GM12878 (cell line): Measurements from ENCODE around the gene PTPRD. TPM values are rescaled to one million over a fixed set of nuclear protein-coding genes. Genes with fewer than 3 reads are reported as not detected.

Experiments used
- ATAC-seq: fragments of 200-7000 bp; cut with Tn5 transposase; 3 replicates; pipeline ENCODE4 v1.9.1; 2020; ENCODE audit warnings: mild to moderate bottlenecking, moderate library complexity
- BruUV-seq: library from RNA; stranded (reverse); fragments of 400-500 nt; replicated peaks from 2 replicates; lab custom pipeline; 2021; lab: Mats Ljungman, UMichigan
- CTCF ChIA-PET: fragments of 300-600 bp; sonication (Branson Sonifier 250); formaldehyde crosslinking; extraction: SDS; loops from one replicate; lab custom pipeline; 2021; ENCODE audit warnings: inconsistent platforms; lab: Yijun Ruan, JAX
- POLR2A ChIA-PET: fragments of 350-600 bp; formaldehyde crosslinking; extraction: SDS; loops from one replicate; lab custom pipeline; 2021; ENCODE audit warnings: inconsistent platforms; lab: Charles Lee
- RAD21 ChIA-PET: fragments of 300-600 bp; sonication (Branson Sonifier 250); formaldehyde crosslinking; loops from one replicate; lab custom pipeline; 2023; ENCODE audit warnings: antibody characterized with exemption; ENCODE audit not compliant: unreplicated experiment; lab: Charles Lee
- SMC1A ChIA-PET: fragments of 300-600 bp; sonication (Branson Sonifier 250); formaldehyde crosslinking; loops from one replicate; lab custom pipeline; 2023; ENCODE audit not compliant: unreplicated experiment, uncharacterized antibody; lab: Charles Lee
- DNase-seq: peaks from one replicate; pipeline ENCODE4 v3.0.0-alpha.2; 2011; ENCODE audit warnings: low read depth, low spot score
- FAIRE-seq: peaks from 3 replicates; lab custom pipeline; 2011; peaks lifted over from hg19 to GRCh38; lab: Jason Lieb, UNC
- H2AFZ ChIP-seq: 2 replicates; pipeline ENCODE4 v1.6.0; 2011; ENCODE audit warnings: low read depth, low read length, control low read depth; ENCODE audit not compliant: control insufficient read depth
- H3K27ac ChIP-seq: 2 replicates; pipeline ENCODE4 v1.5.1; 2011; ENCODE audit warnings: control low read depth; ENCODE audit not compliant: control insufficient read depth, insufficient read depth
- H3K27me3 ChIP-seq, 2 experiments: replicated peaks in 1 of 2; 2 replicates each; pipeline versions ENCODE4 v1.6.0 to v1.6.1; 2011; ENCODE audit warnings: low read length in 1 of 2; ENCODE audit not compliant: control insufficient read depth in 2 of 2, insufficient read depth in 2 of 2
- H3K36me3 ChIP-seq, 2 experiments: 2 replicates each; pipeline ENCODE4 v1.5.1; 2011; ENCODE audit warnings: low read length in 1 of 2; ENCODE audit not compliant: control insufficient read depth in 2 of 2, insufficient read depth in 2 of 2
- H3K4me1 ChIP-seq: 2 replicates; pipeline ENCODE4 v1.6.1; 2011; ENCODE audit warnings: mild to moderate bottlenecking, low read length, moderate library complexity, mixed read lengths; ENCODE audit not compliant: control insufficient read depth, insufficient read depth
- H3K4me2 ChIP-seq: 2 replicates; pipeline ENCODE4 v1.6.0; 2011; ENCODE audit warnings: control low read depth; ENCODE audit not compliant: control insufficient read depth, insufficient read depth
- H3K4me3 ChIP-seq: fragments of 200-600 bp; sonication (generic); 2 replicates; pipeline ENCODE4 v1.5.1; 2016
- H3K79me2 ChIP-seq: 2 replicates; pipeline ENCODE4 v1.6.0; 2011; ENCODE audit warnings: low read length; ENCODE audit not compliant: control insufficient read depth, insufficient read depth
- H3K9ac ChIP-seq: 2 replicates; pipeline ENCODE4 v1.8.0; 2011; ENCODE audit warnings: low read length, control low read depth, mixed read lengths; ENCODE audit not compliant: control insufficient read depth, insufficient read depth
- H3K9me3 ChIP-seq: replicated peaks from 3 replicates; pipeline ENCODE4 v1.5.1; 2011; ENCODE audit warnings: mild to moderate bottlenecking, low read length; ENCODE audit not compliant: control insufficient read depth, insufficient read depth
- H4K20me1 ChIP-seq: 2 replicates; pipeline ENCODE4 v1.6.0; 2011; ENCODE audit not compliant: control insufficient read depth, insufficient read depth
- BACH1 ChIP-seq: fragments of 450-650 bp; IDR thresholded peaks from 2 replicates; pipeline ENCODE4 v1.6.1; 2017; ENCODE audit warnings: mild to moderate bottlenecking, borderline replicate concordance
- CHD2 ChIP-seq: IDR thresholded peaks from 2 replicates; pipeline ENCODE4 v1.6.1; 2011; ENCODE audit warnings: low read depth, low read length, improper control_type of control experiment, borderline replicate concordance
- ETV6 ChIP-seq, 2 experiments: fragments of 450-650 bp in 1 of 2; IDR thresholded peaks in 1 of 2; conservative IDR thresholded peaks in 1 of 2; 2 replicates each; pipeline ENCODE4 v1.6.1; 2014; ENCODE audit warnings: antibody characterized with exemption in 1 of 2, borderline replicate concordance in 1 of 2, low read depth in 1 of 2, mild to moderate bottlenecking in 1 of 2, moderate library complexity in 1 of 2
- EZH2 ChIP-seq: IDR thresholded peaks from 2 replicates; pipeline ENCODE4 v1.6.1; 2012; ENCODE audit warnings: low read depth, mild to moderate bottlenecking, control low read depth, inconsistent platforms, low read length, borderline replicate concordance; ENCODE audit not compliant: control insufficient read depth
- GATAD2B ChIP-seq: fragments of 450-650 bp; conservative IDR thresholded peaks from 2 replicates; pipeline ENCODE4 v1.6.1; 2017; ENCODE audit warnings: low read depth, mild to moderate bottlenecking, moderate library complexity
- IRF4 ChIP-seq: IDR thresholded peaks from 2 replicates; pipeline ENCODE4 v1.6.1; 2011; ENCODE audit warnings: low read depth, low read length
- JUNB ChIP-seq: IDR thresholded peaks from 2 replicates; pipeline ENCODE4 v1.6.1; 2016; ENCODE audit warnings: antibody characterized with exemption, mild to moderate bottlenecking
- LARP7 ChIP-seq: fragments of 450-650 bp; IDR thresholded peaks from 2 replicates; pipeline ENCODE4 v1.6.1; 2017; ENCODE audit warnings: mild to moderate bottlenecking
- RCOR1 ChIP-seq: conservative IDR thresholded peaks from 2 replicates; pipeline ENCODE4 v1.6.1; 2012; ENCODE audit warnings: low read depth, low read length, improper control_type of control experiment
- SMAD1 ChIP-seq: fragments of 450-650 bp; IDR thresholded peaks from 2 replicates; pipeline ENCODE4 v1.6.1; 2018; ENCODE audit warnings: mild to moderate bottlenecking, low read depth; ENCODE audit not compliant: partially characterized antibody
- SREBF2 ChIP-seq: IDR thresholded peaks from 2 replicates; pipeline ENCODE4 v1.6.1; 2012; ENCODE audit warnings: mild to moderate bottlenecking, low read length
- SRF ChIP-seq, 2 experiments: IDR thresholded peaks; 2 replicates each; pipeline ENCODE4 v1.6.1; 2011; ENCODE audit warnings: low read depth in 2 of 2, low read length in 2 of 2, mild to moderate bottlenecking in 1 of 2, moderate library complexity in 1 of 2
- YBX1 ChIP-seq: fragments of 450-650 bp; IDR thresholded peaks from 2 replicates; pipeline ENCODE4 v1.6.1; 2016; ENCODE audit warnings: antibody characterized with exemption
- ZSCAN29 ChIP-seq: fragments of 450-650 bp; IDR thresholded peaks from 2 replicates; pipeline ENCODE4 v1.6.1; 2017; ENCODE audit warnings: mild to moderate bottlenecking, moderate library complexity
- WGBS: methylation state at CpG from one replicate; pipeline ENCODE4 v1.1.6; 2016; ENCODE audit warnings: low lambda C conversion rate; ENCODE audit not compliant: insufficient replicate concordance, insufficient coverage; ENCODE audit errors: missing lambda C conversion rate; 5-methylcytosine and 5-hydroxymethylcytosine counted together
- in situ Hi-C: fragments of 300-500 bp; cut with MboI; formaldehyde crosslinking; loops from 9 replicates; pipeline ENCODE4 v1.14.3; 2018; ENCODE audit warnings: mixed read lengths
- intact Hi-C: fragments of 100-400 bp; cut with micrococcal nuclease; formaldehyde crosslinking; loops from one replicate; pipeline ENCODE4 v1.14.2; 2022; ENCODE audit not compliant: unreplicated experiment
- polyA plus RNA-seq, 11 experiments: library from polyadenylated mRNA; depleted of rRNA in 4 of 11; unstranded in 6 of 11; stranded (reverse) in 5 of 11; fragments of >200 nt; fragmentation: Nextera tagmentation in 4 of 11; fragmentation: Illumina TruSeq in 1 of 11; extraction: Ambion mirVana in 4 of 11; extraction: Trizol in 1 of 11; gene quantifications; 1 replicate in 1 of 11; 2 replicates in 10 of 11; pipeline versions ENCODE4 v1.2.1 to v1.2.3, GENCODE V29; 2011 to 2016; ENCODE audit warnings: inconsistent platforms in 2 of 11, missing spikeins in 2 of 11, low read depth in 1 of 11
- total RNA-seq, 4 experiments: library from RNA; depleted of rRNA in 3 of 4; stranded (reverse); fragments of >200 nt in 3 of 4; fragmentation: Illumina TruSeq in 1 of 4; extraction: Trizol in 1 of 4; gene quantifications; 2 replicates each; pipeline versions ENCODE4 v1.2.1 to v1.2.3, GENCODE V29; 2013 to 2021
- TF ChIP-seq, protein P1 (sequence below): IDR thresholded peaks from 2 replicates; pipeline ENCODE4 v1.6.1; 2012; ENCODE audit warnings: low read length, inconsistent platforms

Gene PTPRD
- total and polyA plus RNA-seq, 10 of the 15 experiments (the other 5 are each of a cell fraction or from before 2014, with no cell fraction given) = under 0.01 to 0.05 (median 0.01) TPM; not detected in 7

DNA sequence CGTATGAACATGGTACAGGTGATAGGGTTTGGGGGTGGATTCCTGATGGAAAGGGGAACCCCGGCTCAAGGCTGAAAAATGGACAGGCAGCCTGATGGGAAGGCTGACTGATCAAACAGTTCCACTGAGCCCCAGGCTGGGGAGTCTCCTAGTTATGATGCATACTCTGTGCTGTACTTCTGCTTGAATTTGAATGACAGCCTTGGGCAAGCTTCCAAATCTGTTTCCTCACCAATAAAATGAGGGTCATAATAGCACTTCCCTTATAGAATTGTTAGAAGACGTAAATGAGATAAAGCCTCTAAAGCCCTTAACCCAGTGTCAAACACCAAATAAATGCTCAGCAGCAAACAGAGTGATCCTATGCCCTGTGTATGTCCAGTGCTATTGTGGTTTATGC lies 2334.8 kb downstream of the PTPRD start:
- no peak for FAIRE-seq
- no peak for ATAC-seq
- Histone ChIP-seq H3K36me3 (no peaks in the 10 kb centered on the region), H3K9me3 (no peaks in the 10 kb centered on the region), H3K9ac (no peak overlapping the region), H2AFZ (no peak overlapping the region), H3K79me2 (no peaks in the 10 kb centered on the region), H3K4me1 (no peaks in the 10 kb centered on the region), H3K27ac (no peak overlapping the region)
- no TSS peak for BruUV-seq
- RAD21 ChIA-PET = no interaction called here
- DNase-seq = no peak
- TF ChIP-seq, protein P1, sequence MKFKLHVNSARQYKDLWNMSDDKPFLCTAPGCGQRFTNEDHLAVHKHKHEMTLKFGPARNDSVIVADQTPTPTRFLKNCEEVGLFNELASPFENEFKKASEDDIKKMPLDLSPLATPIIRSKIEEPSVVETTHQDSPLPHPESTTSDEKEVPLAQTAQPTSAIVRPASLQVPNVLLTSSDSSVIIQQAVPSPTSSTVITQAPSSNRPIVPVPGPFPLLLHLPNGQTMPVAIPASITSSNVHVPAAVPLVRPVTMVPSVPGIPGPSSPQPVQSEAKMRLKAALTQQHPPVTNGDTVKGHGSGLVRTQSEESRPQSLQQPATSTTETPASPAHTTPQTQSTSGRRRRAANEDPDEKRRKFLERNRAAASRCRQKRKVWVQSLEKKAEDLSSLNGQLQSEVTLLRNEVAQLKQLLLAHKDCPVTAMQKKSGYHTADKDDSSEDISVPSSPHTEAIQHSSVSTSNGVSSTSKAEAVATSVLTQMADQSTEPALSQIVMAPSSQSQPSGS = no peak
- TF ChIP-seq ZSCAN29 (no peak), RCOR1 (no peak), CHD2 (no peak), BACH1 (no peak), SREBF2 (no peak), LARP7 (no peak), SRF (IDR thresholded peaks at IDR 0.05; ENCODE audit: low read depth in 2 of 2, low read length in 2 of 2) (no peak), JUNB (no peak), ETV6 (conservative IDR thresholded peaks at IDR 0.05 in 1 of 2, IDR thresholded peaks at IDR 0.05 in 1 of 2; ENCODE audit: borderline replicate concordance in 1 of 2, low read depth in 1 of 2) (no peak), SMAD1 (no peak), YBX1 (no peak), GATAD2B (no peak), EZH2 (no peak), IRF4 (no peak)
- TF ChIP-seq, all 136 proteins: peak for 0
- H3K27me3 ChIP-seq = no peaks in the 10 kb centered on the region
- H3K4me3 ChIP-seq = no peak overlapping the region
- 14% methylated on average over 3 of the region's 3 CpGs for WGBS
- POLR2A ChIA-PET = no interaction called here
- SMC1A ChIA-PET = no interaction called here
- intact Hi-C loops (no loop called here), in situ Hi-C loops (no loop called here)
- CTCF ChIA-PET = no interaction called here
- H4K20me1 ChIP-seq = no peaks in the 10 kb centered on the region
- no peak overlapping the region for H3K4me2 ChIP-seq
